ENCODE results near the gene CAPN2.

The CAPN2 gene

GRCh38 chr1:223742856-223743517, 30.6 kb downstream of the CAPN2 start:
- peaks cover 13% of the 10 kb centered on the region for H3K4me1 ChIP-seq (ENCODE audit: control insufficient read depth, insufficient read depth, low read length)
- no peak overlapping the region for H3K27ac ChIP-seq (ENCODE audit: extremely low read depth, low read depth, low read length)
- no peak overlapping the region for H3K4me3 ChIP-seq (ENCODE audit: low read depth, low read length)
- H3K36me3 ChIP-seq (ENCODE audit: control insufficient read depth in 2 of 2, insufficient read depth in 1 of 2, low read length in 2 of 2), result peaks cover 23 to 48% of the 10 kb centered on the region in 2 experiments
- no peak for TF ChIP-seq ZNF398 (tag by site-specific recombination; IDR thresholded peaks at IDR 0.05)
- TF ChIP-seq CTCF (tag by site-specific recombination; IDR thresholded peaks at IDR 0.05), result no peak
- no peak for TF ChIP-seq ZNF529 (tag by site-specific recombination; IDR thresholded peaks at IDR 0.05; ENCODE audit: insufficient replicate concordance)
- TF ChIP-seq HIC1 (tag by site-specific recombination; IDR thresholded peaks at IDR 0.05), result no peak
- TF ChIP-seq ZNF747 (tag by site-specific recombination; IDR thresholded peaks at IDR 0.05), result no peak
- no peak for TF ChIP-seq ZNF324 (tag by site-specific recombination; IDR thresholded peaks at IDR 0.05)
- no peak for TF ChIP-seq ZNF2 (tag by site-specific recombination; IDR thresholded peaks at IDR 0.05)
- TF ChIP-seq TSHZ1 (tag by site-specific recombination; IDR thresholded peaks at IDR 0.05; ENCODE audit: borderline replicate concordance), result no peak
- no peak for TF ChIP-seq OVOL3 (tag by site-specific recombination; IDR thresholded peaks at IDR 0.05)
- no peak for TF ChIP-seq ZNF510 (tag by site-specific recombination; IDR thresholded peaks at IDR 0.05; ENCODE audit: insufficient replicate concordance)
- no peak for TF ChIP-seq ZNF704 (tag by site-specific recombination; IDR thresholded peaks at IDR 0.05)
- TF ChIP-seq ZFHX2 (tag by site-specific recombination; conservative IDR thresholded peaks at IDR 0.05), result no peak
- no peak for TF ChIP-seq ZNF777 (tag by site-specific recombination; IDR thresholded peaks at IDR 0.05; ENCODE audit: borderline replicate concordance)
- TF ChIP-seq AEBP2 (tag by site-specific recombination; IDR thresholded peaks at IDR 0.05; ENCODE audit: borderline replicate concordance), result no peak
- TF ChIP-seq ZFP41 (tag by site-specific recombination; IDR thresholded peaks at IDR 0.05; ENCODE audit: borderline replicate concordance), result no peak
- TF ChIP-seq ZNF404 (tag by site-specific recombination; IDR thresholded peaks at IDR 0.05), result no peak
- TF ChIP-seq ZBTB49 (tag by site-specific recombination; IDR thresholded peaks at IDR 0.05; ENCODE audit: low read depth), result no peak
- no peak for TF ChIP-seq ZNF830 (tag by site-specific recombination; IDR thresholded peaks at IDR 0.05; ENCODE audit: low read depth)
- TF ChIP-seq GLI2 (tag by site-specific recombination; IDR thresholded peaks at IDR 0.05; ENCODE audit: borderline replicate concordance, low read depth), result no peak
- TF ChIP-seq RBAK (tag by site-specific recombination; IDR thresholded peaks at IDR 0.05), result no peak
- no peaks in the 10 kb centered on the region for H3K9me3 ChIP-seq (ENCODE audit: control insufficient read depth, insufficient read depth, low read depth, low read length)
- CTCF ChIA-PET, result interaction anchor here (0.6 to 1.9 kb wide), 3 partner anchors 30 to 211 kb away, joined by 3 to 5 read pairs (median 3); no protein-coding TSS in a partner anchor
- POLR2A ChIA-PET, result interaction anchor here (0.7 kb wide), 1 partner anchor 38 kb away, joined by 3 read pairs; no protein-coding TSS in a partner anchor

All from HEK293 (cell line).